Trophoblast cell (in vitro differentiated cells and primary cell): ENCODE results near the gene F7.

Experiments used
- DNase-seq, 2 donors: peaks; one replicate each; pipeline ENCODE4 v3.0.0-alpha.2; 2016
- H2AFZ ChIP-seq: 2 replicates; pipeline ENCODE4 v1.6.1; 2013; ENCODE audit warnings: low read length, moderate library complexity, mild to moderate bottlenecking; ENCODE audit not compliant: insufficient read depth, poor library complexity
- H2AK5ac ChIP-seq: 2 replicates; pipeline ENCODE4 v1.6.1; 2013; ENCODE audit warnings: mild to moderate bottlenecking, low read length
- H2BK120ac ChIP-seq: 2 replicates; pipeline ENCODE4 v1.6.1; 2013; ENCODE audit warnings: low read length, mild to moderate bottlenecking, moderate library complexity; ENCODE audit not compliant: insufficient read depth, poor library complexity
- H2BK12ac ChIP-seq: 2 replicates; pipeline ENCODE4 v1.6.1; 2013; ENCODE audit warnings: mild to moderate bottlenecking, low read length, moderate library complexity
- H2BK5ac ChIP-seq: 2 replicates; pipeline ENCODE4 v1.6.1; 2013; ENCODE audit warnings: low read length, low read depth, moderate library complexity, mild to moderate bottlenecking; ENCODE audit not compliant: poor library complexity
- H3K14ac ChIP-seq: 2 replicates; pipeline ENCODE4 v1.6.1; 2013; ENCODE audit warnings: mild to moderate bottlenecking, low read length
- H3K18ac ChIP-seq: 2 replicates; pipeline ENCODE4 v1.6.1; 2013; ENCODE audit warnings: mild to moderate bottlenecking, low read length
- H3K23ac ChIP-seq: 2 replicates; pipeline ENCODE4 v1.6.1; 2013; ENCODE audit warnings: low read length
- H3K27ac ChIP-seq: 2 replicates; pipeline ENCODE4 v1.5.1; 2013; ENCODE audit warnings: low read depth, mild to moderate bottlenecking, inconsistent platforms, low read length, moderate library complexity
- H3K27me3 ChIP-seq: 2 replicates; pipeline ENCODE4 v1.6.1; 2013; ENCODE audit warnings: inconsistent platforms, mild to moderate bottlenecking, low read length, moderate library complexity; ENCODE audit not compliant: insufficient read depth
- H3K36me3 ChIP-seq, 2 experiments: 1 replicate in 1 of 2; 2 replicates in 1 of 2; pipeline ENCODE4 v1.6.1; 2013; ENCODE audit warnings: low read length in 2 of 2, mild to moderate bottlenecking in 2 of 2, moderate library complexity in 1 of 2; ENCODE audit not compliant: insufficient read depth in 2 of 2, control insufficient read depth in 1 of 2
- H3K4ac ChIP-seq: 2 replicates; pipeline ENCODE4 v1.6.1; 2013; ENCODE audit warnings: low read depth, mild to moderate bottlenecking, low read length, moderate library complexity
- H3K4me1 ChIP-seq, 2 experiments: 1 replicate in 1 of 2; 2 replicates in 1 of 2; pipeline ENCODE4 v1.6.1; 2013; ENCODE audit warnings: low read length in 2 of 2, mild to moderate bottlenecking in 2 of 2, moderate library complexity in 1 of 2; ENCODE audit not compliant: insufficient read depth in 2 of 2, control insufficient read depth in 1 of 2
- H3K4me2 ChIP-seq: 2 replicates; pipeline ENCODE4 v1.6.1; 2013; ENCODE audit warnings: inconsistent platforms, mild to moderate bottlenecking, low read length, moderate library complexity
- H3K4me3 ChIP-seq: 2 replicates; pipeline ENCODE4 v1.5.1; 2013; ENCODE audit warnings: mild to moderate bottlenecking, low read depth, low read length, inconsistent platforms
- H3K79me1 ChIP-seq: one replicate; pipeline ENCODE4 v1.6.1; 2013; ENCODE audit warnings: low read length
- H3K79me2 ChIP-seq: 2 replicates; pipeline ENCODE4 v1.6.1; 2013; ENCODE audit warnings: low read length, mild to moderate bottlenecking; ENCODE audit not compliant: control insufficient read depth, insufficient read depth, poor library complexity
- H3K9ac ChIP-seq: 2 replicates; pipeline ENCODE4 v1.6.1; 2013; ENCODE audit warnings: mild to moderate bottlenecking, low read length
- H3K9me3 ChIP-seq: 2 replicates; pipeline ENCODE4 v1.6.1; 2013; ENCODE audit warnings: low read depth, mild to moderate bottlenecking, control low read depth, inconsistent platforms, low read length; ENCODE audit not compliant: insufficient read depth
- H4K12ac ChIP-seq: 2 replicates; pipeline ENCODE4 v1.6.1; 2013; ENCODE audit warnings: low read depth, mild to moderate bottlenecking, low read length, moderate library complexity
- H4K8ac ChIP-seq: 2 replicates; pipeline ENCODE4 v1.6.1; 2013; ENCODE audit warnings: low read depth, mild to moderate bottlenecking, low read length, moderate library complexity
- H4K91ac ChIP-seq: one replicate; pipeline ENCODE4 v1.6.1; 2013; ENCODE audit warnings: low read depth, mild to moderate bottlenecking, low read length, moderate library complexity
- WGBS: extraction: QIAGEN DNeasy Blood & Tissue Kit; methylation state at CpG from one replicate; pipeline ENCODE4 v1.1.7; 2013; ENCODE audit warnings: missing lambda C conversion rate; ENCODE audit not compliant: insufficient read length, insufficient coverage; ENCODE audit errors: extremely low coverage; 5-methylcytosine and 5-hydroxymethylcytosine counted together

Gene F7

GRCh38 chr13:113080361-113080831, 25.2 kb upstream of the F7 start:
- Histone ChIP-seq H2BK120ac (no peak overlapping the region), H3K4me2 (no peak overlapping the region), H3K36me3 (no peaks in the 10 kb centered on the region), H3K79me1 (no peaks in the 10 kb centered on the region), H4K8ac (no peak overlapping the region), H3K23ac (no peak overlapping the region), H3K4me1 (no peaks in the 10 kb centered on the region), H2AK5ac (no peak overlapping the region), H3K9ac (no peak overlapping the region), H2BK5ac (no peak overlapping the region), H3K27ac (no peak overlapping the region), H3K4me3 (no peak overlapping the region), H4K91ac (no peak overlapping the region), H2BK12ac (no peak overlapping the region), H3K27me3 (no peaks in the 10 kb centered on the region), H3K9me3 (peaks cover 2% of the 10 kb centered on the region), H2AFZ (no peak overlapping the region), H3K18ac (no peak overlapping the region), H4K12ac (no peak overlapping the region), H3K79me2 (no peaks in the 10 kb centered on the region), H3K14ac (no peak overlapping the region), H3K4ac (no peak overlapping the region)
- no peak for DNase-seq
- WGBS, result no CpG with 5 or more reads among the region's 18 CpGs

- H2BK5ac ChIP-seq, result no peak overlapping the region
- no peak overlapping the region for H3K4me2 ChIP-seq
- H3K23ac ChIP-seq, result no peak overlapping the region
- H4K91ac ChIP-seq, result no peak overlapping the region
- no peak overlapping the region for H3K4me3 ChIP-seq
- no peaks in the 10 kb centered on the region for H3K36me3 ChIP-seq
- H4K8ac ChIP-seq, result no peak overlapping the region
- no peaks in the 10 kb centered on the region for H3K4me1 ChIP-seq
- no peak for DNase-seq
- H2BK120ac ChIP-seq, result no peak overlapping the region
- no CpG with 5 or more reads among the region's 25 CpGs for WGBS
- H3K79me2 ChIP-seq, result no peaks in the 10 kb centered on the region
- no peak overlapping the region for H3K4ac ChIP-seq
- H3K18ac ChIP-seq, result no peak overlapping the region
- no peaks in the 10 kb centered on the region for H3K79me1 ChIP-seq
- no peaks in the 10 kb centered on the region for H3K27me3 ChIP-seq
- no peak overlapping the region for H2AFZ ChIP-seq
- no peak overlapping the region for H4K12ac ChIP-seq
- no peak overlapping the region for H2BK12ac ChIP-seq
- no peak overlapping the region for H3K14ac ChIP-seq
- H3K9me3 ChIP-seq, result peaks cover 2% of the 10 kb centered on the region
- no peak overlapping the region for H2AK5ac ChIP-seq
- H3K9ac ChIP-seq, result no peak overlapping the region
- H3K27ac ChIP-seq, result no peak overlapping the region
Measured at GRCh38 chr13:113080901-113081521, 24.6 kb upstream of the F7 start.

- WGBS, result no CpG with 5 or more reads among the region's 26 CpGs
- Histone ChIP-seq H2BK120ac (no peak overlapping the region), H3K4me2 (no peak overlapping the region), H3K18ac (no peak overlapping the region), H3K23ac (no peak overlapping the region), H3K4ac (no peak overlapping the region), H2BK12ac (no peak overlapping the region), H3K4me3 (no peak overlapping the region), H3K4me1 (no peaks in the 10 kb centered on the region), H3K36me3 (no peaks in the 10 kb centered on the region), H4K12ac (no peak overlapping the region), H3K14ac (no peak overlapping the region), H3K9ac (no peak overlapping the region), H2BK5ac (no peak overlapping the region), H2AK5ac (no peak overlapping the region), H3K79me1 (no peaks in the 10 kb centered on the region), H3K27ac (no peak overlapping the region), H3K9me3 (peaks cover 2% of the 10 kb centered on the region), H3K27me3 (no peaks in the 10 kb centered on the region), H4K91ac (no peak overlapping the region), H4K8ac (no peak overlapping the region), H2AFZ (no peak overlapping the region), H3K79me2 (no peaks in the 10 kb centered on the region)
- no peak for DNase-seq
Measured at GRCh38 chr13:113082198-113083021, 23.2 kb upstream of the F7 start.

GRCh38 chr13:113083022-113083373, 22.6 kb upstream of the F7 start:
- no CpG with 5 or more reads among the region's 10 CpGs for WGBS
- H2AFZ ChIP-seq, result no peak overlapping the region
- H3K27ac ChIP-seq, result no peak overlapping the region
- no peak overlapping the region for H2BK120ac ChIP-seq
- peaks cover 2% of the 10 kb centered on the region for H3K9me3 ChIP-seq
- no peaks in the 10 kb centered on the region for H3K79me1 ChIP-seq
- no peak overlapping the region for H3K9ac ChIP-seq
- no peak for DNase-seq
- no peak overlapping the region for H2BK5ac ChIP-seq
- H3K4me2 ChIP-seq, result no peak overlapping the region
- no peak overlapping the region for H4K12ac ChIP-seq
- H2AK5ac ChIP-seq, result no peak overlapping the region
- no peak overlapping the region for H3K4ac ChIP-seq
- no peak overlapping the region for H3K4me3 ChIP-seq
- no peak overlapping the region for H3K23ac ChIP-seq
- H3K36me3 ChIP-seq, result no peaks in the 10 kb centered on the region
- H3K79me2 ChIP-seq, result no peaks in the 10 kb centered on the region
- H3K4me1 ChIP-seq, result no peaks in the 10 kb centered on the region
- H3K14ac ChIP-seq, result no peak overlapping the region
- no peak overlapping the region for H3K18ac ChIP-seq
- H4K91ac ChIP-seq, result no peak overlapping the region
- no peak overlapping the region for H4K8ac ChIP-seq
- H2BK12ac ChIP-seq, result no peak overlapping the region
- H3K27me3 ChIP-seq, result no peaks in the 10 kb centered on the region
